Measurements from ENCODE around the gene SMOC1.

SMOC1 gene

DNA sequence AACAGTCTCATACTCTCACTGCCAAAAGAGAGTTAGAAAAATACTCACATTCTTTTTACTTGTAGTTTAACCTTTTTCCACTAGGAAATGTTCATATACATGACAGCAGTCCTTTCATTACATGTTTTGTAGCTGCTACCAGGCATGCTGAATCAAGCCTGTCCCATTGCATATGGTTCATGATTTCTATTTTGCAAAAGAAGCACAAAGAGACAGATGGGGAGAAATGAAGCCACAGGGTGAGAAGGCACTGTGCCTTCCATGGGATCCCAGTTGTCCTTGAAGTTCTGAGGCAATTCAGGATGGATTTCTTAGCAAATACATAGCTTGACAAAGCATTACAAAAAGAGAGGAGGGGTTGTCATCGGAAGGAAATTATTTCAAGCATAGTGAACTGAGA is 89.5 kb downstream of the SMOC1 start:
- DNase-seq (ENCODE audit: low read depth) = no peak
- no peak overlapping the region for H3K4me3 ChIP-seq (replicated peaks; ENCODE audit: low read depth, low read length)
- TF ChIP-seq, protein P1, sequence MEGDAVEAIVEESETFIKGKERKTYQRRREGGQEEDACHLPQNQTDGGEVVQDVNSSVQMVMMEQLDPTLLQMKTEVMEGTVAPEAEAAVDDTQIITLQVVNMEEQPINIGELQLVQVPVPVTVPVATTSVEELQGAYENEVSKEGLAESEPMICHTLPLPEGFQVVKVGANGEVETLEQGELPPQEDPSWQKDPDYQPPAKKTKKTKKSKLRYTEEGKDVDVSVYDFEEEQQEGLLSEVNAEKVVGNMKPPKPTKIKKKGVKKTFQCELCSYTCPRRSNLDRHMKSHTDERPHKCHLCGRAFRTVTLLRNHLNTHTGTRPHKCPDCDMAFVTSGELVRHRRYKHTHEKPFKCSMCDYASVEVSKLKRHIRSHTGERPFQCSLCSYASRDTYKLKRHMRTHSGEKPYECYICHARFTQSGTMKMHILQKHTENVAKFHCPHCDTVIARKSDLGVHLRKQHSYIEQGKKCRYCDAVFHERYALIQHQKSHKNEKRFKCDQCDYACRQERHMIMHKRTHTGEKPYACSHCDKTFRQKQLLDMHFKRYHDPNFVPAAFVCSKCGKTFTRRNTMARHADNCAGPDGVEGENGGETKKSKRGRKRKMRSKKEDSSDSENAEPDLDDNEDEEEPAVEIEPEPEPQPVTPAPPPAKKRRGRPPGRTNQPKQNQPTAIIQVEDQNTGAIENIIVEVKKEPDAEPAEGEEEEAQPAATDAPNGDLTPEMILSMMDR (IDR thresholded peaks at IDR 0.05; ENCODE audit: low read length, missing control alignments) = no peak

DNA sequence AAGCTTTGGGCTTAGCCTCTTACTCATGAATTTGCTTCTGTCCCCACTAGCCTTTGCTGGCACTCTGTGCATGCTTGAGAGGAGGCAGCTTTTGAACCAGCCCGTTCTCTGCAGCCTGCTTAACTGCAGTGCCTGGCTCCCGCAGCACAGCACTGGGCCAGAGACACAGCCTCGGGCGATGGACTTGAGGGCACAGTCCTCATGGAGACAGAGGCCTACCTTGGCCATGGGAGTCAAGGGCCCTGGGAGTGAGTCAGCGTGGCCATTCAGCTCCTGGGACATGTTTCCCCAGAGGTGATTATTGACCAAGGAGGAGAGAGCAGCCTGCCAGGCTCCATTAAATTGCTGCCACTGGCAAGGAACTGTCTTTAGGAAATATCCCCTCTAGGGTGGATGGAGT is 93.5 kb downstream of the SMOC1 start:
- no peak overlapping the region for H3K4me3 ChIP-seq (replicated peaks; ENCODE audit: low read depth, low read length)
- no peak for DNase-seq (ENCODE audit: low read depth)
- TF ChIP-seq, protein P1 (IDR thresholded peaks at IDR 0.05; ENCODE audit: low read length, missing control alignments) = no peak

DNA sequence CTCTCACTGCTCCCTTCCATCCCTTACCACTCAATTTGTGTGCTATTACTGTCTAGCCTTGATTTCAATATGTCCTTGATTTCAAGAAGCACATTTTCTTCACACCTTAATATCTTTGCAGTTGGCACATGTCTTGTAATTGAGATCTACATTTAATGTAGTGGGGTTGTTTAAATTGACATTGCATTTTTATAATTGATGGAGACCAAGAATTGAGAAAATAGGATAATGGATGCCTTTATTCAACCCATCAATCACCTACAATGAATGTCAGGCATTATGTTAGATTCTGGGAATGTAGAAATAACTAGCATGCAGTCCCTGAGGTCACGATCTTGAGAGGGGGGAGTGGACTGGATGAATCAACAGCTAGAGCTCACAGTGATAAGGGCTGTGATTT is 94.6 kb downstream of the SMOC1 start:
- no peak overlapping the region for H3K4me3 ChIP-seq (replicated peaks; ENCODE audit: low read depth, low read length)
- DNase-seq (ENCODE audit: low read depth) = no peak
- TF ChIP-seq, protein P1 (IDR thresholded peaks at IDR 0.05; ENCODE audit: low read length, missing control alignments) = no peak

DNA sequence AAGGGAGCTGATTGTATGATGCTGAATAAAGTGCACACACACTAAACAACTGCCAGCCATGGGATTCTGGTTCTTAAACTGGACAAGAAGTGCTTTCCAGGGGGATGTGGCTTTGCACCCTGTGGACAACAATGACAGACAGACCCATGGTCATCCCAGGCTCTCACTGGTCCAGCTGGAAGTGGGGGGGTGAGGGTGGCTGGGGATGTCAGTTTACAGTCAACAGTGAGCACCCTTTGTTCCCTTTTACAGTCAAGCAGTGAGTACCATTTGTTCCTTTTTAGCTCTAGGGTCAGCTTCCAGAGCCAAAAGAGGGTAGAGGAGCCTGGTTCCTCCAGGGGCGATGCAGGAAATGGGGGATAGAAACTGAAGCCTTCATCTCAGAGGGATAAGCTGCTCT is 100.7 kb downstream of the SMOC1 start:
- no peak overlapping the region for H3K4me3 ChIP-seq (replicated peaks; ENCODE audit: low read depth, low read length)
- DNase-seq (ENCODE audit: low read depth) = no peak
- TF ChIP-seq, protein P1 (IDR thresholded peaks at IDR 0.05; ENCODE audit: low read length, missing control alignments) = no peak

DNA sequence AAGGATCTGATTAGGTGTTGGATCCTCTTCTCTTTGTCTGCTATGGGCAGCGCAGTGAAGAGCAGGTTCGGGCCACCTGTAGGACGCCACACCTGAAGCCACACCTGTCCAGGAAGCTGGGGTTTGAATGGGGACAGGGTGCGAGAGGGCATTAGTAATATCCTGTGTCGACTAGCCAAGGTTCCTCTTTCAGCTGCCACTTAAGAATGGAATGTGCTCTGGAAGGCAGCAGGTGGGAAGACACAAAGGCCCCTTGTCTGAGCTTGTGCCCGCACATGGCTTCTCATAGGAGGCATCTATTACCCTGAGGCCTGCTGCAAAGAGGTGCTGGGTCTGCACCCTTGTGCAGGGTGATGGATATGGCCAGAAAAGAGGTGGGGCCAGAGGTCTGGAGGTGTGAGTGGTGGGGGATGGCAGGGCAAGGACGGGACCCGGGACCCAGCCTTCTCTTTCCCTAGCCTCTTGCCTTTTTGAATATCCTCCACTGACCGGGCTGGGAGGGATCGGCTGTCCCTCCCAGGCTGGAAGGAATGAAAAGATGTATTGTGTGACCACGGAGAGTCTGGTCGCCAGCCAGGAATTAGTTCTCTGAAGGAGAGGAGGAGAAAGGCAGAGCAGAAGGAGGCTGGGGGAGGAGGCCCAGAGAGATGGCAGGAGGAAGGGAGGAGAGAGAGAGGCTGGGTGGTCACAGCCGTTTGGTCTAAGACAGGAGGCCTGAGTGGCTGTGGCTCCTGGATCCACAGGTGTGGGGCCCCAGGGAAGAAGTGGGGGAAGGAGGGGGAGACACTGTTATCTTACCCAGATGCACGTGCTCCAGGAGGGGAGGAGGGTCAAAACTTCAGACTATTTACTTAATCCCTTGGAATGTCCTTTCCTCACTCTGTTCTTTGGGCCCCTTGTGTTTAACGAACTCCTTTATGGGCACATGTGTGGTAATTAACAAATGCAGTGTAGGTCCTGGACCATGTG is 101.5 kb downstream of the SMOC1 start:
- no peak overlapping the region for H3K4me3 ChIP-seq (replicated peaks; ENCODE audit: low read depth, low read length)
- DNase-seq (ENCODE audit: low read depth) = no peak
- TF ChIP-seq, protein P1 (IDR thresholded peaks at IDR 0.05; ENCODE audit: low read length, missing control alignments) = no peak

DNA sequence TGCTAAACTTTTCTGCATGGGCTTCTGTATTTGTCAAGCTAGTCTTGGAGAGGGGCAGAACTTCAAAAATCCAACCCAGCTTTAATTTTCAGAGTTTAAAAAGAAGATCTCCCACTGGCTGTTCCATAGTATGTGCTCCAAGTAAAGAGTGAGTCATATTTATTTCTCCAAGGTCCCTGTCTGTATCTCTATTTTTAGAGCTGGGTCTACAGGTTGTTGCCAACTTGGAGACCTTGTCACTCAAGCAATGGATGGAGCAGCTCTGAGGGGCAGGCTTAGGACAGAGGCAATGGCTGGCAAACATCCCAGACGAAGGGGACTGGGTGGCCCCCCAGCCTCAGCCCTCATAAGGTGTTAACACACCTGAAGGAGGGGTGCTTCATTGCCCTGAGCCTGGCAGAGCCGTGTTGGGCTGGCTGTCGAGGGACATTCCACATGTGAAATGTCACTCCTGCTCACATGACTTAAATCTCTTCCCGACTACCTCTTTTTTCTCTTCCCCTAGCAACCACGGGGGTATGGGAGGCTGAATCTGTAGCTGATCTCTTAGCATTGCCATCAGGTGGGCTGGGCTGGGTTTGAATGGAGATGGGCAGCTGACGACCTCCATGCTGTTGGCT is 103.1 kb downstream of the SMOC1 start:
- TF ChIP-seq, protein P1 (IDR thresholded peaks at IDR 0.05; ENCODE audit: low read length, missing control alignments) = no peak
- no peak for DNase-seq (ENCODE audit: low read depth)
- H3K4me3 ChIP-seq (replicated peaks; ENCODE audit: low read depth, low read length) = no peak overlapping the region

Measured in fibroblast of pulmonary artery (primary cell).